ENCODE data around the gene HIRA.

Gene HIRA

DNA sequence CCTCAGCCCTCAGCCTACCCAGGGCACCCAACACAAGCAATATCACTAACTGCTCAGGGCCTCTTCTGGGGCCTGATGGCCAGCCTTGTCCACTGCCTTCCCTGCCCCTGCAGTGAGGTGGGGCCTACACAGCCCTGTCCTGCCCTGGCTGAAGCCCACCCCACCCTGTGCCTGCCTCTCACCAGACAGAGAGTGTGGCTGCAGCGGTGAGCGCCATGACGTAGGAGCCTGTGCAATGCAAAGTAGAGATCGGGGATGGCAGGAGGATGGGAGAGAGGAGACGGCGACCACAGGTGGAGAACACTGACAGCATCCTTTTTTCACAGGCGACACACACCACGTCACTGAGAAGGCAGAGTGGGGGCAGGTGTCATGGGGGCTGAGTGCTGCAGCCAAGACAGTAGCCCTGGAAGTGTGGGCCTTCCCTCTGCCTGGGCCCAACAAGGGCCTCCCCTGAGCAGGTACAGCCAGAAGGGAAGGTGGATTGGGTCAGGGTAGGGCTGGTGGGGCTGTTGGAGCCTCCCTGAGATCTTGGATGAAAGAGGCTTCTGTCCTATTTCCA, 74.7 kb downstream of the HIRA start:
- in situ Hi-C loops (cut with HindIII; ENCODE audit: low sequenced_read_pairs) = no loop called here
- DNase-seq (ENCODE audit: low read depth, low spot score) = no peak
- TF ChIP-seq, protein P1, sequence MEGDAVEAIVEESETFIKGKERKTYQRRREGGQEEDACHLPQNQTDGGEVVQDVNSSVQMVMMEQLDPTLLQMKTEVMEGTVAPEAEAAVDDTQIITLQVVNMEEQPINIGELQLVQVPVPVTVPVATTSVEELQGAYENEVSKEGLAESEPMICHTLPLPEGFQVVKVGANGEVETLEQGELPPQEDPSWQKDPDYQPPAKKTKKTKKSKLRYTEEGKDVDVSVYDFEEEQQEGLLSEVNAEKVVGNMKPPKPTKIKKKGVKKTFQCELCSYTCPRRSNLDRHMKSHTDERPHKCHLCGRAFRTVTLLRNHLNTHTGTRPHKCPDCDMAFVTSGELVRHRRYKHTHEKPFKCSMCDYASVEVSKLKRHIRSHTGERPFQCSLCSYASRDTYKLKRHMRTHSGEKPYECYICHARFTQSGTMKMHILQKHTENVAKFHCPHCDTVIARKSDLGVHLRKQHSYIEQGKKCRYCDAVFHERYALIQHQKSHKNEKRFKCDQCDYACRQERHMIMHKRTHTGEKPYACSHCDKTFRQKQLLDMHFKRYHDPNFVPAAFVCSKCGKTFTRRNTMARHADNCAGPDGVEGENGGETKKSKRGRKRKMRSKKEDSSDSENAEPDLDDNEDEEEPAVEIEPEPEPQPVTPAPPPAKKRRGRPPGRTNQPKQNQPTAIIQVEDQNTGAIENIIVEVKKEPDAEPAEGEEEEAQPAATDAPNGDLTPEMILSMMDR (IDR thresholded peaks at IDR 0.05; ENCODE audit: low read depth, low read length) = no peak
- no peak overlapping the region for H3K4me3 ChIP-seq (ENCODE audit: low read depth, low read length)

DNA sequence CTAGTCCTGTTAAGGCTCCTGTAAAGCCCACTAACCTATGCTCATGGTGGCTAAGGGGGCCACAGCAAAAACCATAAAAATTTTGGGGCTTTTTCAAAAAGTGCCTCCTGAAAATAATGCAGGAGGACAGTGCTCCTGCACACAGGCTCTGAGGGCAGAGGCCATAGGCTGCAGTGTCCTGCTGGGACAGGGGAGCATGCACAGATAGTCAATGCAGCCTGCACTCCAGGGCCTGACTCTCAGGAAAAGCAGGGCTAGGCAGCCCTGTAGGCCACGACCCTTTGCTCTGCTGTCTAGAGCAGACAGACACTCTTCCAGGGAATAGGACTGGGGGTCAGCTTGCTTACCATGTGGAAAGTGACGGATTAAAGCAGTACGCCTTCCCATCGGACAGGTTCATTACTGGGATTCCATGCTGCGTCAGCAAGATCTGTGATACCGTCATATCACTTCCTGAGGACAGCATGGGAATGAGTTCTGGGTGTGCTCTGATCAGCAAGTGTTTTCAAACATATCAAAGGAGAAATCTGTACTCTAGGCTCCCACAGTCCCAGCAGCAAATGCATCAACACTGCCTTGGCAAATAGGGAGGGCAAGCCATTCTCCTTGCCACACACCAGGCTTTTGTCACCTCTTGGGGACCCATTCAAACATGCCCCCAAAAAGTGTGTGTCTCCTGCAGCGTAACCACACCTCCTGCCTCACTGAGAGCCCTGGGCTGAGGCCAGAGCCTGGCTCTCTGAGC, 75.9 kb downstream of the HIRA start:
- TF ChIP-seq, protein P1 (IDR thresholded peaks at IDR 0.05; ENCODE audit: low read depth, low read length) = no peak
- no peak for DNase-seq (ENCODE audit: low read depth, low spot score)
- no peak overlapping the region for H3K4me3 ChIP-seq (ENCODE audit: low read depth, low read length)
- in situ Hi-C loops (cut with HindIII; ENCODE audit: low sequenced_read_pairs) = no loop called here

DNA sequence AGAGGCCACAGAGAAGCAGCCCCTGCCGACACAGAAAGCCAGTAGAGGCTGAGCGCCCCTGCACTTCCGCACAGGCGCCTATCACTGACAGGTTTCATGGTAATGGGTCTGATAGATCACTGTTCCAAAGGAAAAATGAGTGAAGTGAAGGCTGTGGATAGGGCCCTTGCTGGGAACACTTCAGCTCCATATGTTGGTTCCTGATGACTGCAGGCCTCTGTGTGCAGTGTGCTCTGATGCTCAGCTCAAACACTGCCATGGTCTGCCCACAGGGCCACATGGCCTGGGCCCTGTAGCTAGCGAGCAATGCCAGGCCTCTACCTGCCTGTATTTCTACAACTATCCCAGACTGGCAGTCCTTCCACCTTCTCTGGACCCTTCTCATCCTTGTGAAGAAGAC, 77.3 kb downstream of the HIRA start:
- no peak for DNase-seq (ENCODE audit: low read depth, low spot score)
- in situ Hi-C loops (cut with HindIII; ENCODE audit: low sequenced_read_pairs) = no loop called here
- no peak overlapping the region for H3K4me3 ChIP-seq (ENCODE audit: low read depth, low read length)
- TF ChIP-seq, protein P1 (IDR thresholded peaks at IDR 0.05; ENCODE audit: low read depth, low read length) = no peak

DNA sequence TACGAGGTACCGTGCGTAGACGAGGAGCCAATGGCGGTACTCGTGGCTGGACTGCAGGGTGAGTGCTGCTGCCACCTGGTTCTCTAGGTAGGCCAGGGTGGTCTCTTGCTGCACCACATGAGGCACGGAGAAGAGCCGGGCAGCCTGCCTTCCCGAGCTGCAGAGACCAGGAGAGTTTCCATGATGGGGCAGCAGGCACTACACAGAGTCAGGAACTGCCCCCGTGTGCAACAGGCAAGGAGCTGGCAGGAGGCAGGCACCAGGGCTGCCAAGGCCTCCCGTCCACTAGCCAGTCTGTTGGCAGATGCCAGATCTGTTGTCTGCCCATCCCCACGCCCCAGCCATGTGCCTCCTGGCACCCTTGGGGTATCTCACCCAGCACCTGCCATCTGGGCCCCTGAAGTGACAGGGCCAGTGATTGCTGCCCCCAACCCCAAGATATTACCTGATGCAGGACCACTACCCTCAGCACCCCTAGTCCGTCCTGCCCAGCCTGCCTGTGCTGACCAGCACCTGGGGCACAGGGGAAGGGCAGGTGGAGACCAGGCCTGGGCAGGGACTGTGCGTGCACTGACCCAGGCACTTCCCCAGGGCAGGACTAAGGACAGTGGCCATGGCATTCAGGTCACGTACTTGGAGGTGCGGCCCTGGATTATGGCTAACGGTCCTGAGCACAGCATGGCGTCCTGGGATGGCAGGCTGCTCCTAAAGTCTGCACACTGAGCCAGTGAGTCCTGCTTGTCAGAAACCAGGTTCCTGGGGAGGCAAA, 78.0 kb downstream of the HIRA start:
- TF ChIP-seq, protein P1 (IDR thresholded peaks at IDR 0.05; ENCODE audit: low read depth, low read length) = no peak
- no peak for DNase-seq (ENCODE audit: low read depth, low spot score)
- in situ Hi-C loops (cut with HindIII; ENCODE audit: low sequenced_read_pairs) = no loop called here

DNA sequence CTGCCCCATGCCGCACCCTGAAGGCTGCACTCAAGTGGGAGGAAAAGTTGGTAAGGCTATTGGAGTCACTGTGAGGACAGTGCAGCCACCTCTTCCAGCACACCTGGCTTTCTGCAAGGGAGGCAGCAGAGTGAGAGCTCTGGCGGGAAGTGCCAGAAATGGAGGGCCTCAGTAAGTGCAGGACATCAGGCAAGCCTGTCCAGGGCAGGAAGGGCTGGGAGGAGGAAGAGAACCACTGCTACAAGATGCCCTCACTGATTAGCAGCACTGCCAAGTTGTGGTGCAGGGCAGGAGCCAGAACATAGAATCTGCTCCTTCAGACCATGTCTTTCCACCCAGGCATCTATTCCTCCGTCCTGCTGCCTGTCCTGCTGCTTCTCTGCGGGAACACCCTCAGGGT, 78.8 kb downstream of the HIRA start:
- TF ChIP-seq, protein P1 (IDR thresholded peaks at IDR 0.05; ENCODE audit: low read depth, low read length) = no peak
- in situ Hi-C loops (cut with HindIII; ENCODE audit: low sequenced_read_pairs) = no loop called here
- no peak overlapping the region for H3K4me3 ChIP-seq (ENCODE audit: low read depth, low read length)
- no peak for DNase-seq (ENCODE audit: low read depth, low spot score)

More for the DNA sequence above, 78.0 kb downstream of the HIRA start:
- H3K4me3 ChIP-seq (ENCODE audit: low read depth, low read length) = no peak overlapping the region

DNA sequence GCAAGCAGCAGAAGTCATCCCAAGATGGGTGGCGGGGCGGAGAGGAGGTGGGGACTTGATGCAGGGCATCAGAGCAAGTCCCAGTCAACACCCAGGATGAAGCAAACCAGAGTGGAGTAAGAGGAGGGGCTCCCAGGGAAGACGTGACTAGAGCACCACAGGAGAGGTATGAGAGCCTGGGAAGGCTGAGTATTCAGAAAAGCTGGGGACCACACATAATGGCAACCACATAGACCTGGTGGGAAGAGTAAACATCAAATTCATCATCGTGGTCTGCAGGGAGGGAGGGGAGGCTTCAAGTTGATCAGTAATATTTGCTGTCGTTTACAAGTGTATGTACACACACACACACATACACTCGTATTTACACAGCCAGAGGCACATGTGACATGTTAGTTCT, 79.3 kb downstream of the HIRA start:
- DNase-seq (ENCODE audit: low read depth, low spot score) = no peak
- H3K4me3 ChIP-seq (ENCODE audit: low read depth, low read length) = no peak overlapping the region
- TF ChIP-seq, protein P1 (IDR thresholded peaks at IDR 0.05; ENCODE audit: low read depth, low read length) = no peak
- in situ Hi-C loops (cut with HindIII; ENCODE audit: low sequenced_read_pairs) = no loop called here

Data from astrocyte of the spinal cord (primary cell).